ENCODE measurements around the gene FMO5.
"Not testable (repeated sequence)": the region's sequence is repeated elsewhere in the genome, so short reads cannot be mapped to it uniquely, and the experiment has no call there.

The FMO5 gene

DNA sequence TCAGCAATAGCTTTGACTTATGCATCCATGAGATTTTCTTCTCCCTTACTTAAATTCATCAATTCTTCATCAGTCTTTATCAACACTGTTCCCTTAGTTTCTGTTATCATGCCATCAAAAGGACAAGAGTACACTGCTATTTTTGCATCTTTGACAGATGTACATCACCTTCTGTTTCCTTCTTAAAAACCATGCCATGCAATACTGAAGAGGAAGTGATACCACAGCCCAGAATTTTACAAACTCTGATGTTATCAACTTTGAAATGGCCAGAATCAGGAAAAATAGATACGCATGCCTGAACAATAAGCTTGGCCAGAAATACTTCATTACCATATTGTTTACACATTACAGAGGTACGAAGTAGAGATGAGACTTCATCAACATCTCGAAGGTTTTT, 21.1 kb downstream of the FMO5 start:
- DNase-seq: no peak

GRCh38 chr1:147202576-147202975, 22.6 kb downstream of the FMO5 start:
- DNase-seq: no peak

GRCh38 chr1:147201786-147202185, 23.4 kb downstream of the FMO5 start:
- DNase-seq: no peak

GRCh38 chr1:147201276-147201675, 23.9 kb downstream of the FMO5 start:
- DNase-seq: no peak

- not testable (repeated sequence) for DNase-seq
These were observed 27.8 kb downstream of the FMO5 start for GRCh38 chr1:147197324-147197723.

DNA sequence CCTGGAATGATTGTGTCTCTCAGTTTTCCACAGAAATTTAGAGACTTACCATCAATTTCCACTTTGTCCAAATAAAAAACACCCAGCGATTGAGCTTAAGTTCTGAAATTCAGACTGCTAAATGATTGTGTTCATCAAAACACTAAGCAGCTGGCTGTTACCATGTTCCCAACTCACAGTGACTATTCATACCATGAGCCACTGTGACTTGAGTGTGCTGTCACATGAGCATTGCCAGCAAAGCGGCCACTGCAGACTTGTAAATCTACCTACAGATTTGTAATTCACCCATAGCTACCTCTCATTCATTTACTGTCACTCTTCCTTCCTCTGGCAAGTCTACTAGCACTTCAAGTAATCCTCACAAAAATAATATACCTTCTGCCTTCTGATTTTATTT, 35.6 kb downstream of the FMO5 start:
- no peak for DNase-seq

DNA sequence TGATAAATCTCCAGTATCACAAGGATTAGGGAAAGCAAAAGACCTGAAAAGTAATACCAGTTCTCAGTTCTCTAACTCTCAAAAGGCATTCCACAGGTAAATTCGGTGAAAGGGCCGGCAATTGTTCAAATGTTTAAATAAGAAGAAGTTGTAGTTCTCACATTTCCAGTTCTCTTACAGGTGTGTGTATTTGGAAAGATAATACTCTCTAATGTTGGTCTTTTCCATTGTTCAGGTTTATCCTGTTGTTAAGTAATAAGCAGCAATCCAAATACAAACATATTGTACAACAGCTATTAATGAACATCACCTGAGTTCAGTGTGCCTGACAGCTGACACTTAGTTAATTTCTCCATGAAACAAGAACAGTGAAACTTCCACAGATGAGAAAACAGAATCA, 39.7 kb downstream of the FMO5 start:
- no peak for DNase-seq

GRCh38 chr1:147177611-147178380, 47.3 kb downstream of the FMO5 start:
- DNase-seq: no peak

DNA sequence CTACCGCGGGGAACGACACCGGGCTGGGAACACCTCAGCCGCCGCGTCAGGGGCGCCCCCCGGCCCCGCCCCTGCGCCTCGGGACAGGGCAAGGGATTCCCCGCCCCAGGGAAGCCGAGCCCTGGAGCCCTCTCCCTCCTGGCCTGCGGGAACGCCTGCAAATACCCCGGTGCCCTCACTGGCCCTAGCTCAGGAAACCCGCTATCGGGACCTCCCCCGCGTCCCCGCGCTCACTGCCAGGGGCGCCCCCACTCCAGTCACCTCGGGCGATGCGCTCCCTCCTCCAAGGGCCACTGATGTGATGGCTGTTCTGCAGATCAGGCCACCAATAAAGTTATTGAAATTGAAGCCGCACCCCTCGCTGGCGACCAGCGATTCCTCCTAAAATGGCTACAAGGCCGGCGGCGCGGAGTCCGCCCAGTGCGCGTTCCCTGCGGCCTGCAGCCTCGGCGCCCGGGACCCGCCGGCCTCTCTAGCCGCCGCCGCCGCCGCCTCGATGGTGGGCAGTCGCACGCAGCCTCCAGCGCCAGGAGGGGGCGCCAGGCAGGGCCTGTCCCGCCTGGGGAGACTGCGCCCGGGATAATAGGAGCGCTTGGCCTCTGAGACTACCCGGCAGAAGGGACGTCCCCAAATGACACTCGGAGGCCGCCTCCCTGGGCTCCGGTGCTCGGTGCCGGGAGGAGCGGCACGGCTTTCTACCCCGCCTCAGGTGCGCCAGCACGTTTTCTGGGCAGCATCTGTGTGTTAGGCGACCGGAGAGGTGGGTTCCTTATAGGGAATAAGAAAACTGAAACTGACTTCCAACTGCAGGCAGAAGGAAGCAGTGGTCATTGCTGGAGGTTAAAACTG, 52.7 kb downstream of the FMO5 start, which contains the start of gene PRKAB2:
PRKAB2 (minus strand) TSS at position 303 of the 849 bp plus-strand sequence. CDS start 326 bp downstream, outside the sequence.
- DNase-seq: peak; percentile 93 to 94

GRCh38 chr1:147171399-147172167, 53.6 kb downstream of the FMO5 start:
- no peak for DNase-seq

DNA sequence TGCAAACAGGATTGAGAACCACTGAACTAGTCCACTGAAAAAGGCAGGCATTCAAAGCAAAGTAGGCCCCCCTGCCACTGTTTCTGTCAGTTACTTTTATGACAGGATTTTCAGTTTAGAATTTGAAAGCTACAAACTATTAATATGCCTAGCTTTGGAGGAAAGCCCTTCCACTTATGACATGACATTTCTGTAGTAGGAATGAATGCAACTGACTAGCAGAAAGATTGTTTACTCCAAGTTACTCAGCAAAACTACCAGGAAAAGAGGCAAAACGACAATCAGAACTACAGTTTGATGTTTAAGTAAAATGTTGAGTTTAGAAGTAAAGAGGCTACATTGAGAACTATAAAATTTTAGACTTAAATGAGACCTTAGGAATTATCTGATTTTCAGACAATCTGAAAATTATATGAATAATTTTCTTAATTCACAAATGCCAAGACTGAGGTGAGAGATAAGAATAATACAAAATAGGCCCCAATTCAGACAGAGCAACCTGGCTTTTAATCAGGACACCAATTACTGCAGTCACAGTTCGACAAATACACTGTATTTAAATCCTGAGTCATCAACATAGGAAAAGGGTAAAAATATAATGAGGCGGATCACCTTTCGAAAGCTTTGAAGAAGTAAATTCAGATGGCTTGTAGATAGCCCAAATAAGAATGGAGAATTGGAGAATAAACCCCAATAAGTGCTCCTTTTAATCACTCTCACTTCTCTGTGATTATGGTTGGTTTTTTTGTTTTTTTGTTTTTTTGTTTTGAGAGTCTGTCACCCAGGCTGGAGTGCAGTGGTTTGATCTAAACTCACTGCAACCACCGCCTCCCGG, 55.1 kb downstream of the FMO5 start:
- no peak for DNase-seq

GRCh38 chr1:147169171-147169570, 56.0 kb downstream of the FMO5 start:
- DNase-seq: no peak

DNA sequence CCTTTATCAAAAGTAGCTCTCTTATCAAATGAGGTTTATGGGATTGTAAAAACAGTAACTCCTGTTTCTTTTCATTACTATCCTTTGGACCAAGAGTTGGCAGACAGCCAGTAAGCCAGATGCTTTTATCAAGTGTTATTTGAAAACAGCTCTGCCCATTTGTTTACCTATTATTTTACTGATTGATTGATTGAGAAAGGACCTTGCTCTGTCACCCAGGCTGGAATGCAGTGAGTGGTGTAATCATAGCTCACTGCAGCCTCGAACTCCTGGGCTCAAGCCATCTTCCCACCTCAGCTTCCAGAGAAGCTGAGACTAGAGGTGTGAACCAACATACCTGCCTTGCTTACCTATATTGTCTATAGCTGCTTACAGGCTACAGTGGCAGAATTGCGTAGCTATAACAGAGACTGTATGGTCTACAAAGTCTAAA, 56.5 kb downstream of the FMO5 start:
- DNase-seq: no peak

DNA sequence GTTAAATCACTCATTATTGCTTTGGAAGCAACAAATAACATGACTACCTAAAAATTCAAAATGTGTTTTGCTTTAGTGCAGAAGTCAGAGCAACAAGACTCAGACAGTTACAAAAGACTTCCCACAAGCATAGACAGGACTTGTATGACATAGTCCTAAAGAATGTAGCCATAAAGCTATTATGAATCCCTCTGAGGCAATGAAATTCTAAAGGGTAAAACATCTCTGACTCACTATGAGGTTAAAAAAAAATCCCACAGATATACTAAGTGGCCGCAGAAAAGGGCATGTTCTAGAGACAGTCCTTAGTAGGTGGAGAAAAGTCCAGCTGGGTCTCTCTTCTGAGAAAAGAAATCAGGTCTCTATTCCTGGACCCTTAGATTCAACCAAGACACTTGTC, 57.8 kb downstream of the FMO5 start:
- no peak for DNase-seq

DNA sequence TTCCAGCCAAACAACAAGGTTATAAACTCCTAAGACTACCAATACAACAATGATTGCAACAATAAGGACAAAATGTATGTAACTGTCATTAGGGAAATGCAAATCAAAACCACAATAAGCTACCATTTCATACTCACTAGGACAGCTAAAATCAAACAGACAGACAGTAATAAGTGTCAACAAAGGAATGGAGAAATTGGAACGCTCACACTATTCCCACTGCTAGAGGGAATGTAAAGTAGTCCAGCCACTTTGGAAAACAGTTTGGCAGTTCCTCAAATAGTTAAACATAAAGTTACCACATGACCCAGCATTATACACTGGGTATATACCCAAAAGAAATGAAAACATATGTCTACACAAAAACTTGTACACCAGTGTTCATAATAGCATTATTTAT, 62.1 kb downstream of the FMO5 start:
- no peak for DNase-seq

GRCh38 chr1:147162093-147162492, 63.0 kb downstream of the FMO5 start:
- DNase-seq: no peak

GRCh38 chr1:147157116-147157515, 68.0 kb downstream of the FMO5 start:
- not testable (repeated sequence) for DNase-seq

- no peak for DNase-seq
These were observed 68.5 kb downstream of the FMO5 start for GRCh38 chr1:147156642-147157041.

DNA sequence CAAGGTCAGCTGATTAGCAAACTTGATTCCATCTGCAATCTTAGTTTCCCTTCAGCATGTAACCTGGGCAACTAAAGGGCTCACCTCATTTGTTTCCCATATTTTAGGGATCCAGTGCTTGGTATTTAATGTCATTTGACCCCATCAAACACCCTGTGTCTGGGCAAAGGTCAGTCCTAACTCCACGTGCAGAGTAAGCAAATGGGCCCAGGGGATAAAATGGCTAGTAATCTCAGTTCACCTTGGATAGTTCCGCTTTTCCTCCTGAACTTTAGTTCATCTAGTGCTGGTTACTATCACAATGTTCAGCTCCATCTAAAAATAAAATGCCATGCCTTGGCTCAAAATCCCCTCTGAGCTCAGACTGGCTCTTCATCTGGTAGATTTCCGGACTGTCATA, 72.4 kb downstream of the FMO5 start:
- DNase-seq: no peak

GRCh38 chr1:147151244-147151643, 73.9 kb downstream of the FMO5 start:
- DNase-seq: no peak

DNA sequence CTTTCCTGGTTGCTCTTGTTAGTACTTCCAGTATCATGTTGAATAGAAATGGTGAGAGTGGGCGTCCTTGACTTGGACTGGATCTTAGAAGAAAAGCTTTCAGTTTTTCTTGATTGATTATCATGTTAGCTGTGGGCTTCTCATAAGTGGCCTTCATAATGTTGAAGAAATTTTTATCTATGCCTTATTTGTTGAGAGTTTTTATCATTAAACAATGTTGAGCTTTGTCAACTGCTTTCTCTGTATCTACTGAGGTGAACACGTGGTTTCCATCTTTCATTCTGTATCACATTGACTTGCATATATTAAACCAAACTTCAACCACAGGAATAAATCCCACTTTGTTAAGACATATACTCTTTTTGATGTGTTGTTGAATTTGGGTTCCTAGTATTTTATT, 82.3 kb downstream of the FMO5 start:
- no peak for DNase-seq

Data from CD4-positive, alpha-beta T cell treated with Interleukin-4 for 1 hour (primary cell).